Cerebellar cortex (tissue), 1 donor: ENCODE data around the gene JAK1.

Source experiments
- DNase-seq: peaks from one replicate; pipeline ENCODE4 v3.0.0-alpha.2; 2015; ENCODE audit warnings: low spot score

The JAK1 gene

DNA sequence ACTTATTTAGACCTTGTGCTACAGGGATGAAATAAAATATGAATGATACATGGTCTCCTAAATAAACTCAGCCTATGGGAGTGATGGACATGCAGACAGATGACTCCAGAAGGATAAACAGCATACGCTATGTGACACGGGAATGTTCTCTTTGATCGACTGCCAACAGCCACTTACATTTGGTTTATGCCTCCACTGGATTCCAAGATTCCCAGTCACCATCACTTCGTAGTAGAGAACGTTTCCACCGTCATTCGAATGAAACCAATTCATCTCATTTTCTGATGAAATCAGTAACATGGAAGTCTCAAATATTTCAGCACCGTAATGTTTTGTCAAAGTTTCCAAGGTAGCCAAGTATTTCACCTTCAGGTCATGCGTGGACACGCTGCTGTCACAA lies 99.7 kb downstream of the JAK1 start:
- DNase-seq: no peak

DNA sequence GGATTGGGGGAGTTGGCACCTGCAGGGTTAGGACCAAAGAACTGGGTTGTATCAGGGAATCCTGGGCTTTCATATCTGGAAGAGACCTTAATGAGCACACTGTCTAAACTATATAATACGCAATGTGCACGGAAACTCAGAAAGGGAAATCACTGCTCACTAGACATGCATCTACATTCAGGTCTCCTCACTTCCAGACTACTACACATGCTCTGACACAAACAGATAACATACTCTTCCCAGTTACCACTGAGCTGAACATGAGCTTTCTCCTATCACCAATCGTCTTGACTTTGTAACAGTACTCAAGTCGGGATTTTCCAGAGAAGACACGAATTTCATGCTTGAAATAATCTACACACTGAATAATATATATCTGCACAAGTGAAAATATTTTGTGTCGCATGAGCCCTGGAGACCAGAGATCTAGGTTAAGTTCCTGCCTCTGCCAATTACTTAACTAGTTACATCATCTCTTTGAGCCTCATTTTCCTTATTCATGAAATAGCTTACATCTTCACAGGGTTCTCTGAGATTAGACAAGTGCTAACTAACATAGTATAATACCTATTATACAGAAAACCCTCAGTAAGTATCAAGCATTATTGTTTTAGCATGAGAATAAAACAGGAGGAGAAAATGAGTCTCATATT lies 101.1 kb downstream of the JAK1 start:
- DNase-seq: no peak

DNA sequence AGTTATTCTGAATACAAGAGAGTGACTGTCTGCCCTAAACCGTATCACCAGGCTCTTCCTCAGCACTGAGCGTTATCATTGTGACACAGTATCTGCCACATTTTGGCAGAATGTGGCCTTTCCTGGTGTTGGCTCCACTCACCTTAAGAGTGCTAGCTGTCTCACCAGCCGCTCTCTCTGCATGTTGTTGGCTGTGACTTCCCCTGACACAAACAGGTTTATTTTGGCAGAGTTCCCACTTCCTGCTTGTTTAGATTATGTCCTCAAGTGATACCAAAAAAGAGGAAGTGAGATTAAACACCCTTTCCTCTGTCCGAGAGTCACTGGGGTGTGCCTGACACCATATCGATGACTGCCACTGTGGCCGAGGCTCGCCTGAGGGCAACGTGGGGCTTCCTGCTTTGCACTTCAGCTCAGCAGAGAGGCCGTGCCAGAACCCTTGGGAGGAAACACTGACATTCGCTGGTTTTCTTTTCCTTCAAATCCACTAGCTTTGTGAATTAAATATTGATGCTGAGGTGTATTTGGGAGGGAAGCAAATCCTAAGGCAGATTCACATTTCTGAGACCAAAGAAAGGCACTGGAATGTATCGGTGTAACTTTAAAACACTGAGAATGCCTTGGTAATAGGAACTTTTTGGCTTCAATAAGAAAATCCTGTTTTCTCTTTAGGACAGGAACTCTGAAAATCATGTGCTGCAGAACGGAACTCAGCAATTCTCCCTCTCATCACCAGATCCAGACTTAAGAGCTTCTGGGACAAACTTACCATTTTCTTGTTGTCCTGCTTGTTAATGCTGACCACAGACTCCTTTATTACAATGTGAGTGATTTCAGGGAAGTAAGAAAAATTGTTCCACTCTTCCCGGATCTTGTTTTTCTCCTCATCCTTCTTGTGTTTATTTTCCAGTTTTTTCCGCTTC lies 102.1 kb downstream of the JAK1 start:
- peak; percentile 54 for DNase-seq

DNA sequence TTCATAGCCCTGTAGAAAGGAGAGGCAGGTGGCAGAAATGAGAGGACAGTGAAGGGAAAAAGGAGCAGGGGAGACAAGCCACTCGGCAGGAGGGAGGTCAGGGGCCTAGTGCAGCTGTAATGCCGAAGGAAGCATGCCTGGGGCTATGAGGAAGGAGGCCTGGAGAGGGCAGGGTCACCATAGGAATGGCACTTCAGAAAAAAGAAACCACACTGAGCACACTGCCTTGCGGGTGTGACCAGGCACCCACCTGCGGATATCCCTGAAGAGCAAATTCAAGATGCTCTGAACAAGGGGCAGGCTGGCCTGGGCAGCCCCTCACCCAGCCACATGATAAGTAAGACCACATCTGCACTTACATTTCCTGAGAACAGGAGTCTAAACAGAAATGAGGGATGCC lies 104.7 kb downstream of the JAK1 start:
- DNase-seq: no peak

DNA sequence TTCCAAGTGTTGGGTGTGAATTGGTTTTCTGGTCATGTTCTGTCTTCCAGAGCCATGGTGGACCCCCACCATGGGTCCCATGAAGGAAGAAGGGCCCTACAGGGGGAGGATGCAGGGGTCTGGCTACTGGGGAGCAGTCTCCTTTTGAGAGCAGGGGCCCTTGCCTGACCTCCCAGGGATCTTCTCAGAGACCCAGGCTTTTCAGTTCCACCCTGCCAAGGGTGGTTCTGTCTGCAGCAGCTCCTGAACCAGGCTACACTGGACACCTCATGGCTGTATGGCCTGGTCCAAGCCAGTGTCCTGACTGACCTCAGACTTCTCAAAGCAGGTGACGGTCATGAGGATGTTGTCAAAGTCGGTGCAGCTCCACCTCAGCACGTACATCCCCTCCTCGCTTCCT lies 109.0 kb downstream of the JAK1 start:
- DNase-seq: no peak

DNA sequence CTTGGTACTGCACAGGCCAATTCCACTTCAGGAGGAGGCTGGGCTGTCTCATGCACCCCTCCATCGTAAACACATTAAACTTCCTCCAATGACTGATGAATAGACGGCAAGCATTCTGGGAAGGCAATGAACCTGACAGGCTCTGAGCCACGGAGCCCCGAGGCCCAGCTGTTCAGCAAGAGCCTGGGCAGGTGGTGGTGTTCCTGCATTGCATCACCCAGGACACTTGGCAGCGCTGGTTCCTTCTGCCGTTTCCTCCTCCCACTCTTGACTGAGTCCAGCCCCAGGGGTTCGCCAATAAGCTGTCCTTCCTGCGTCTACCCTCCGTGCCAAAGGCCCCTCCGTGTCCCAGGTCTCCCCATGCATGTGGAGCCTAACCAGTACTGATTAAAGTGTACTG lies 109.8 kb downstream of the JAK1 start:
- peak; percentile 84 for DNase-seq

DNA sequence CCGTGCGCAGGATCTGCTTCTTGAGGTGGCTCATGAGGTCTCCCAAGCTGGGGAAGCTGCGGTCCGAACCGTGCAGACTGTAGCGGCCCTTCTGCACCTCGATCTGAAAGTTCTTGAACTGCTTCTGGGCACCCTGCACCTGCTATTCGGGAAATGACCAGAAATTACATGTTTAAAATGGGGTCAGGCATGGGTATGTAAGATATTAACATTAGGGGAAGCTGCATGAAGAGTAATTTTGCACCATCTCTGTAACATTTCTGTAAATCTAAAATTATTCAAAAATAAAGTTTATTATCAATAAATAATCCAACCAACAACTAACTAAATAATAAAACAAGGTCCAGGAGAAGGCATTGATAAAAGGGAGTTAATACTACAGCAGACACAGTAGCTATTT lies 110.8 kb downstream of the JAK1 start:
- DNase-seq: no peak

DNA sequence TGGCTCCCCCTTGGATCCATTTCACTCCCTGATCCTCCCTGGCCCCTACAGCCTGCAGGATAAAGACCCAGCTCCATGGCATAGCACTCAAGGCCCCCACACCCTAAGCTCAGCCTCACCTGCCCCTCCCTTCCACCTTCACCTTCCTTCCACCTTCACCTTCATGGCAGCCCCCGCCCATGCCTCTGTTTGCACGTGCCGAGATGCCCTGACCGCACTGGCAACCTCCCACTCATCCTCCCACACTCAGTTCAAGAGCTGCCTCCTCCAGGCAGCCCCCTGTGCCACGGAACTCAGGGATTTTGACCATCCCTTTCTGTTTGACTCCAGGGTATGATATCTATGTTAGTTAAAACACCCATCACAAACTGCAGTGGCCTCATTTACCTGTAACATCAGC lies 111.7 kb downstream of the JAK1 start:
- no peak for DNase-seq

DNA sequence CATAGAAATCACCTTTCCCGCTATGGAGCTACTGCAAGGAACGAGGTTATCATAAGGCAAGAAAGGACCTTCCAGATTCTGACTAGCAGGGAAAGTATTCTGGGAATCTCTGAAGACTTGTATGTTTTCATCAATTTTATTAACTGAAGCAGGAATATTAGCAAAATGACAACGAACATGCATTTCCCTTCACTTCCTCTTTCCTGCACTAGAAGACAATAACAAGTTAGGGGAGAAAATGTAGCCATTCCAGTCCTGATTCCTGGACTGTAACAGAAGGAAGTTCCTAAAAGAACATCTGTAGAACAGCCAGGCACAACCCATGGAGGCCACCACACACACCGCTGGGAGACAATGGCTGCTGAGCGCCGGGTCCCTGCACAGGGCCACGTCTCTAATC lies 114.7 kb downstream of the JAK1 start:
- DNase-seq: no peak

DNA sequence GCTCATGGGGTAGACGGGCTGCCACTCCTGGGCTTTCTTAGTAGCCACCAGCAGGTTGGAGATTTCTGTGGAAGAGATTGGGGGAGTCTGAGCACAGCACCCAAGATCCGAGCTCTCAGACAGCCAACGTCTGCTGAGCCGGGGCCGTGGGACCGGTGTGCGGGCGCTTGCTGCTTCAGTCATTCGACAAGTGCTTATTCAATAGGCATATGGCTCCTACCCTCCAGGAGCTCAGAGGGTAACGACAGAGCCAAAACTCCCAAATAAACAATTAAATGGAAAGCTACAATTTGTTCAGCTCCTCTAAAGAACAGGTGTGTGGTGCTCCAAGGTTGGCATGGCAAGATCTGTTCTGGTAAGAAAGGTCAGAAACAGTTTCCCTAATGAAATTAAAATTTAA lies 115.5 kb downstream of the JAK1 start:
- DNase-seq: peak; percentile 89

DNA sequence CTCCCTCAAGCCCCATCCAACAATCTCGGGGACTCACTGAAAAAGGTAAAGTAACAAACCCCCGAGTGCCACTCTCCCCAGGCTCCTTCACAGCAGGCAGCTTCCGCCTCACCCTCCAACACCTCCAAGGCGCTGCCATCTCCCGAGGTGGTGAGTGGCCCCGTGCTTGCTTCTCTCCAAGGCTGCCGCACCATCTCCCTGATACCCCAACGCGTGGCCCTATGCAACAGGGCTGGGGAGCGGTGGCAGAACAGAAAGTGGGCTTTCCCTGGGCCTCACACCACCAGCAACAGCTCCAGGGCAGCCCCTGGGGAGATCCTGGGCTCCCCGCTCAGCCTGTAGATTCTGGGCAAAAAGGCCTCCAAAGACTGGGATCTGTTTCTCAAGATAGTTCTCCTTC lies 116.4 kb downstream of the JAK1 start:
- DNase-seq: no peak

DNA sequence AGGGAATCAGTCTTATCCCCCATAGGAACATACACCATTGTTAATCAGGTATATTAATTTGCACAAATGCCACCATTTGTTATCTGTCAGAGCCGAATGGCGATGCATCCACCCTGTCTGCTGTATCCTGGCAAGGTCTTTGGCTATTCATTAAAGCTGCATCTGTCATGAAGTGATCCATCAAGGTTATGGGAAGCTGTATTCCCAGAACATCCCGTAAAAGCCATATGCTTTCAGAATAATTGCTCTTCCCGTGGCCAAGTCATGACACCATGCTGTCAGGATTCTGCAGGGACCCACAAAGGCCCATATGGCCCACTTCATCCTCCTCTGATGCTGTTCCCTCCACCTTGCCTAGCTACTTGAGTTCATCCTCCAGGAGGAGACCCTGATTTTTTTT lies 117.5 kb downstream of the JAK1 start:
- peak; percentile 84 for DNase-seq

DNA sequence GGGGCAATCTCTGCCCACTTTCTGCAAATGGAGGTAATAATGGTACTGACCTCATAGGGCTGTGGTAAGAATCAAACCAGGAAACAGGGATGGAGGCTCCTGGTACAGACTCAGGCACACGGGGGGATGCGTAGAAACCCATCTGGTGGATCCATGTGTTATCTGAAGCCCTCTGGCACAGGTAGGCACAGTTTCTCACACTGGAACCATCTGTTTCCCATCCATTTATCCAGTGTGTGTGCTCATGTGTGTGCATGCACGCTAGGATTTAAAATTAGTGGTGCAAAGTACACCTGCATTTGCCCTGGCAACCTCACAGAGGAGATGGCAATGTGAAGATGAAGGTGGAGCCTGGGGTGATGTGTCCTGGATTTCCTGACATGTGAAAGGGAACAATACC lies 118.2 kb downstream of the JAK1 start:
- DNase-seq: peak; percentile 61

DNA sequence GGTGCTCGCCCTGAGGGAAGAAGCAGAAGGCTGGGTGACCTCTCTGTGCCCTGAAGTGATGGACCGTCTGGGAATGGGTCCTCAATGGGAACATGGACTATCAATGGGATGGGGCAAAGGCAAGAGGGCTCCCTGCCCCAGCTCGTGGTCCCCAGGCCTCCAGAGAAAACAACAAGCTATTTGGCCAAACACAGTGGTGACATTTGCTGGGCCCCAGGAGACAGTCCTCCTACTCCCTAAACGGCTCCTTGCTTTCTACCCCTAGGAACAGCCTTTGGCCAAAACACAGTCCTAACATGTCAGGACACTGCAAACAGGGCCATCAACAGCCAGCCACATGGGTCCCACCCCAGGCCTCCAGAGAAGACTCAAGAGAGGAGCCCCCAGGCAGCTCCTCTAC lies 118.7 kb downstream of the JAK1 start:
- DNase-seq: no peak

DNA sequence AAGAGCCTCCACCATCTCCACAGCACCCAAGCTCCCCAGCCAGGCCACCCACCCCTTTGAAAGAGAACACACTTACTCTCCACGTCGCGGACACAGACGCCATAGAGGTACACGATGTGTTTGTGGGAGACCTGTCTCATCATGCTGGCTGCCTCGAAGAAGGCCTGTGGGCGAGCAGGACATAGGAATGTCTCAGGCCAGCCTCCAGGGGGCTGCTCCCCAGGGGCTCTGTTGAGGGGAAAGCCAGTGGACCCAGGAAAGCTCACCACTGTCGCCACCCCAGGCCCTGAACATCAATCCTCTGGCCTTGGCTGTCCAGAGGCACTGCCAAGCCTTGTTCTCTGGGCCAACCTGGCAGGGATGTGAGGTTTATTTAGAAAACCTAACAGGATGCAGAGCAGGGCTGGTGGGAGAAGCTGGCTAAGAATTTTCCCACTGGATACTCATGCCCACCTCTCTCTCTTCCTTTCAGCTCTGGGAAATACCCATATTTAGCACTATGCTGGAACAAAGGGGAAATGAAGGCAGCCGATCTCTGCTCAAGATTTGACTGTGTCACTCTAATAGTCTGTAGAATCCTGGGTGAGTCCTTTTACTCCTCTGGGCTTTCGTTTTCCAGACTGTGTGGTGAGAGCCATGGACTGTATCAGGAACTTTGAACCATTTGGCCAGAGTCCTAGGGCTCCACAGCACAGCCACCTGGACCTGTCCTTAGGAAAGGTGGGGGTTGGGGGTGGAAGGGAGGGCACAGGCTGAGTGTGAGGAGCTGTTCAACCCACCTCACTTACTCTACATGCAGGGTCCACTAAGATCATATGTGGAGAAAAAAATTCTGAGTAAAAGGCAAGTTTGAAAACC lies 119.5 kb downstream of the JAK1 start:
- DNase-seq: no peak

DNA sequence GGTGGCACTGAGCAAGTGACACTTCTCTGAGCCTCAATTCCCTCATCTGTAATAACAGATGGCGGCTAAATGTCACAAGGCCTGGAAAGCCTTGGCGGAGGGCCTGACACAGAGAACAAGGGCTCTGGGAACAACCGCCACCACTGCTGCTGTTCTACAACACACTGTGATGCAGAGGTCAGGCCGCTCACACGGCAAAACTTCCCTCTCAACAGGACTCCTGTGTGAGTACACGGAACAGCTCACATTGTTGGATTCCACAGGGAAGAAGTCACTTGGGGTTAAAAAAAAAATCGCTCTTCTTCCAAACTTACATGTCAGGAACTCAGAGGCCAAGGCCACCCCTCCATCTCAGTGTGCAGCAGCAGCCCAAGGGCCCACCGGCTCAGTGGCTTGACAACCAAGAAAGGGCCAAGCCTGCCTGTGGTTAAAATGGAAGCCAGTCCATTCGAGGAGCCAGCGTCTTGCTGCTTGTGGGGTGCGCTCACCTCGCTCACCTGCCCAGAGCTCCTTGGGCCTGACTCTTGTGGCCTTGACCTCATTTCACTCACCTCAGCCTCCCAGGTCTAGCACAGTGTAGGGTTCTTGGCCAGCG lies 120.4 kb downstream of the JAK1 start:
- no peak for DNase-seq

DNA sequence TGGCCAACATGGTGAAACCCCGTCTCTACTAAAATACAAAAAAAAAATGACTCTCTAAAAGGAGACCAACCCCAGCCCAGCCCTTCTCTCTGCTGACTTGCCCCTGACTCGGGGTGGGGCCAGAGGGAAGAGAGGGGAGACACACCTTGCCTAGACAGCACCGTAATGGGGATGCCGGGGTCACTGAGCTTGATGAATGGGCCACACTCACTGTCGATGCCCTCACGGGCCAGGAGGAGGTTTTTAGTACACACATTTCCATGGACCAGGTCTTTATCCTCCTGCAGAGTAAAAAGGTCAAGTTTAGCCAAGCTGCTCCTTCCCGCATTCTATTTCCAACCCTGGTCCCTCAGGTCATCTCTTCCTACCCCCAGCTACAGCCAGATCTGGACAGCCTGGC lies 121.7 kb downstream of the JAK1 start:
- no peak for DNase-seq

DNA sequence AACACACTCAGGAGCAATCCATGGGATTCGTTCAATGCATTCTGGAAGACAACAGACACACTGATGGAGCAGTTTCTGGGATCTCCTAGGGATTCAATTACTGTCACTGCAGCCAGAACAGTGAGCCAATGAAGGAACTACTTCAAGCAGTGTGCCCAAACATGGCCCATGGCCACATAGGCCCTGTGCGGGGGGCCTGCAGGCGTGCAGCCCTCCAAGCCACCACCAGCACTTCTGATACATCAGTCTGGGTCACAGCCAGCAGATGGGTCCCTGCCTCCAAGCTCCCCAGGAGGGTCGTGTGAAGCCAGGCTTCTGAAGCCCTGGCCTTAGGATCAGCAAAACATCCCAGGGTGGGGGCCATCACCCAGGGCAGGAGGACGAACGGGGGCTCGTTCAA lies 122.2 kb downstream of the JAK1 start:
- DNase-seq: no peak

DNA sequence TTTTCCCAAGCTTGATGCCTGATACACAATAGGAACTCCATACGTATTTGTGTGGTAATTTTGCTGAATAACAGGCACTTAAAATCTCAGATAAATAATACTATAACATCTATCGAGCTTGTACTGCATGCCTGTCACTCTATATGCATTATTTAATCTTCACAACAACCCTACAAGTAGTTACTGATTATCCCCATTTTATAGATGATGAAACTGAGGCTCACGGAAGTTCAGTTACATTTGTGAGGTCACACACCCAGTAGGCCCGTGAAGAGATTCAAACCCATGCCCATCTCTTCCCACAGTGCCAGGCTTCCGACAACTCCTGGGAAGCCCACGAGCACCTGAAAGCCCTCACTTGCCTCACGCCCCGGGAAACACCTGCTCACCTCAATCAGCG lies 122.7 kb downstream of the JAK1 start:
- no peak for DNase-seq

DNA sequence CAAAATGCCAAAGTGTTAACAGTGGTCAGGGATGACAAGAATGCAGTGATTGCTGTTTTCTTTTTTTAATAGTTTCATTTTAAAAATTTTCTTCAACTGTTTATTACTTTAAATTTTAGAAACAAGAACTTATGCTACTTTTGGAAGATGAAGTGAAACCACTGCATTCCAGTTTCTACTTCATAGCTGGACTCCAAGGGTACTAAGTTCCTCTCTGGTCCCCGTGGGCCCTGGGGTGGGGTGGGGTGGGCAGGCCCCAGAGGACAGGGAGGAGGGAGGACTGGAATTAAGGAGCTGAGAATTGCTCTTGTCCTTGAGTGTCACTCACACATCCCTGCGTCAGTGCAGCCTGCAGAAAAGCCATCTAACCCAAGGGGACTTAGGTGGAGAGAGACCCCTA lies 124.1 kb downstream of the JAK1 start:
- DNase-seq: no peak

DNA sequence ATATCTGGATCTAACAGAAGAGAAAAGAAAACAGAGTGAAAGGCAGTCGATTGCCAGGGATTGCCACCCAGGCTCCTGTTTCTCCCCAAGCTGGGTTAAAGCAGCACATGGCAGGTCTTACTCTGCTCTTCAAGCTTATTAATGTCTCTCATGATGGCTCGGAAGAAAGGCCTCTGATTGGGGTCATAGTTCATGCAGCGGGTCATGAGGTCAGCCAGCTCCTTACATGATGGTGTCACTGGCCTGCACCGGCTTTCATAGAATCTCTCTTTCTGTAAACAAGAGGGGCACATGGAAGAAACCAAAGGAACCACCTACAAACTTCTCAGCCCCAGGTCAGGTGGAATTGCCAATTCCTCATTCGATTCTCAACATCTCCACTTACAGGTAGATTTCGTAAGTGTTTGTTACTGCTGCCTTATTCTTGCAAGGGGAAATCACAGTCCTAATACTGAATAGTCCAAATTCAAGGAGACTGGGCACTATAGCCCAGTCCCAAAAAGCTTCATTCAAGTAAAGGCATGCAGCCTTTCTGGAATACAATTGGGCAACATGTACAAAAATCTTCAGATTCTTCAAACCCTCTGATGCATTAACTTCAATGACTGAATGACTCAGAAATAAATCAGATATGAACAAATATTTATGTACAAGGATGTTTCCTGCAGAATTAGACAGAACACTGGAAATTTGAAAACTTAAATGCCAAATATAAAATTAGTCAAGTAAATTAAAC lies 124.9 kb downstream of the JAK1 start:
- no peak for DNase-seq
